D721Med (cell line): ENCODE data around the gene UNG.

ENCODE experiments used
- DNase-seq: peaks from one replicate; pipeline ENCODE4 v3.0.0; 2011; ENCODE audit warnings: low spot score; ENCODE audit not compliant: insufficient read length
- FAIRE-seq: peaks from 2 replicates; lab custom pipeline; 2011; peaks lifted over from hg19 to GRCh38; lab: Jason Lieb, UNC
- TF ChIP-seq, protein P1 (sequence below): IDR thresholded peaks from 2 replicates; pipeline ENCODE4 v1.5.1; 2012; ENCODE audit warnings: mild to moderate bottlenecking, control low read depth; ENCODE audit not compliant: insufficient read depth; ENCODE audit errors: missing control alignments

The UNG gene

DNA sequence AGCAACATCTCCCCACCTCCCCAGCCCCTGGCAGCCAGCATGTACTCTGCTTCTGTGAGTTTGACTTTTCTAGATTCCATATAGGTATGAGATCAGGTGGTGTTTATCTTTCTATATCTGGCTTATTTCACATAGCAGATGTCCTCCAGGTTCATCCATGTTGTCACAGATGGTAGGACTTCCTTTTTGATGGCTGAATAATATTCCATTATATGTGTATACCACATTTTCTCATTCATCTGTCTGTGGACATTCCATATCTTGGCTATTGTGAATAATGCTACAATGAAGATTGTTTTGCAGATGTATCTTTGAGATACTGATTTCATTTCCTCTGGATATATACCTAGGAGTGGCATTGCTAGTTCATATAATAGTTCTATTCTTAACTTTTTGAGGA lies 22.5 kb upstream of the UNG start:
- TF ChIP-seq, protein P1, sequence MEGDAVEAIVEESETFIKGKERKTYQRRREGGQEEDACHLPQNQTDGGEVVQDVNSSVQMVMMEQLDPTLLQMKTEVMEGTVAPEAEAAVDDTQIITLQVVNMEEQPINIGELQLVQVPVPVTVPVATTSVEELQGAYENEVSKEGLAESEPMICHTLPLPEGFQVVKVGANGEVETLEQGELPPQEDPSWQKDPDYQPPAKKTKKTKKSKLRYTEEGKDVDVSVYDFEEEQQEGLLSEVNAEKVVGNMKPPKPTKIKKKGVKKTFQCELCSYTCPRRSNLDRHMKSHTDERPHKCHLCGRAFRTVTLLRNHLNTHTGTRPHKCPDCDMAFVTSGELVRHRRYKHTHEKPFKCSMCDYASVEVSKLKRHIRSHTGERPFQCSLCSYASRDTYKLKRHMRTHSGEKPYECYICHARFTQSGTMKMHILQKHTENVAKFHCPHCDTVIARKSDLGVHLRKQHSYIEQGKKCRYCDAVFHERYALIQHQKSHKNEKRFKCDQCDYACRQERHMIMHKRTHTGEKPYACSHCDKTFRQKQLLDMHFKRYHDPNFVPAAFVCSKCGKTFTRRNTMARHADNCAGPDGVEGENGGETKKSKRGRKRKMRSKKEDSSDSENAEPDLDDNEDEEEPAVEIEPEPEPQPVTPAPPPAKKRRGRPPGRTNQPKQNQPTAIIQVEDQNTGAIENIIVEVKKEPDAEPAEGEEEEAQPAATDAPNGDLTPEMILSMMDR, result no peak
- DNase-seq (no peak), FAIRE-seq (no peak)

DNA sequence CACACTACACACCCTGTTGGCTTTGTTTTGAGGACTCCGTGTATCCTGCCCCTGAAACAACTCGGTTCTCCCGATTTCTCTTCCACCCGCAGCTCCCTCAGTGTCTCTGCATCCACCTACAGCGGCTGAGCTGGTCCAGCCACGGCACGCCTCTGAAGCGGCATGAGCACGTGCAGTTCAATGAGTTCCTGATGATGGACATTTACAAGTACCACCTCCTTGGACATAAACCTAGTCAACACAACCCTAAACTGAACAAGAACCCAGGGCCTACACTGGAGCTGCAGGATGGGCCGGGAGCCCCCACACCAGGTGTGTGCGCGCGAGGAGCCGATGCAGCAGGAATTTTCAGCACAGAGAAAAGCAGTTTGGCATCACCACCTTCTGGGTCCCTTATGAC lies 14.6 kb upstream of the UNG start:
- TF ChIP-seq, protein P1, result no peak
- DNase-seq (no peak), FAIRE-seq (no peak)

DNA sequence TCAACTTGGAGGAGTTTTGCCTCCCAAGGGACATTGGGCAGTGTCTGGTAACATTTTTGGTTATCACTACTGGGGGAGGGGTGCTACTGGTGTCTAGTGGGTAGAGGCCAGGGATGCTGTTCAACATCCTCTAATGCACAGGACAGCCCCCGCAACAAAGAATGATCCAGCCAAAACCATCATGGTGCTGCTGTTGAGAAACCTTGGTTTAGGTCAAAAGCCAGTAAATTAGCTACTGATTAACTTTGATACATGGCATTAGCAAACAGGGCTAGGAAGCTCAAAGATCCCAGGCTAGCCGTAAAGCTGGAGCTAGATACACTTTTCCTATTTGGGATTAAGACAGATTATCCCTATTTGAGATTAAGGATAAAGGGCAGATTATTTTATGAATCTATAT lies 13.0 kb upstream of the UNG start:
- TF ChIP-seq, protein P1, result no peak
- FAIRE-seq (no peak), DNase-seq (no peak)

DNA sequence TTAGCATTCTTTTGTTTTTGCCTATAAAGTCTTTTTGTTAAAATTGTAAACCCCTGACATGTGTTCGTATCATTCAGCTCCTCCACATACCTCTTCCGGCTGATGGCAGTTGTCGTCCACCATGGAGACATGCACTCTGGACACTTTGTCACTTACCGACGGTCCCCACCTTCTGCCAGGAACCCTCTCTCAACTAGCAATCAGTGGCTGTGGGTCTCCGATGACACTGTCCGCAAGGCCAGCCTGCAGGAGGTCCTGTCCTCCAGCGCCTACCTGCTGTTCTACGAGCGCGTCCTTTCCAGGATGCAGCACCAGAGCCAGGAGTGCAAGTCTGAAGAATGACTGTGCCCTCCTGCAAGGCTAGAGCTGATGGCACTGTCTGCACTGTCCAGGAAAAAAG lies 11.8 kb upstream of the UNG start:
- DNase-seq (no peak), FAIRE-seq (no peak)
- TF ChIP-seq, protein P1, result no peak

DNA sequence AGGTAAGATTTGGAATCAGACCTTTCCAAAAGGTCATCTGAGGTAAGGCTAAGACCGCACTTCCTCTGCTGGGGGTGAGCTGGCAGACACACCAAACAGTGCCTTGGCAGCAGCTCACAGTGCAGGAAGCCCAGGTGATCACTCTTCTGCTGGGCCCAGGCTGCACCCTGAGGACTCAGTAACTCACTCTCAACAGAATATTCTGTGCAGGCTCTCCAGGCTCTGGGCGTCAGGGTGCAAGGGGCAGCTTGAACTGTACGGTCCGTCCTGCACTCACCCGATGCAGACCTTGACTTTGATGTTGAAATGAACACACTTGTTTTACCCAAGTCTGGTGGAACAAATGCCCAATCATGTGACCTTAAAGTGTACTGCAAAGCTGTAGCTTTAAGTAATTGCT lies 10.1 kb upstream of the UNG start:
- DNase-seq, result no peak
- no peak for FAIRE-seq
- TF ChIP-seq, protein P1, result no peak

DNA sequence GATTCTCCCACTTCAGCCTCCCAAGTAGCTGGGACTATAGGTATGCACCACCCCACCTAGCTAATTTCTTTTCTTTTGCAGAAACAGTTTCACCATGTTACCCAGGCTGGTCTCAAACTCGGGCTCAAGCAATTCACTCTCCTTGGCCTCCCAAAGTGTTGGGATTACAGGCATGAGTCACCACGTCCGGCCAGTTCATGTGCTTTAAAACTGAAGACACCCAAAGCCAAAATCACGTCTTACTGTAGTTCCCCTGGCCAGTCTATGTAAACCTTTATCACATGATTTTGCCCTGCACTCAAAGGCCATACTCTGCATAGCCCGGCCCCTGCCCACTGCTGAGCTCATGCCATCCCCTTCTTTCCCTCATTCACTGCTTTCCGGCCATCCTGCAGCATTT lies 8.6 kb upstream of the UNG start:
- no peak for DNase-seq
- TF ChIP-seq, protein P1, result no peak
- no peak for FAIRE-seq

DNA sequence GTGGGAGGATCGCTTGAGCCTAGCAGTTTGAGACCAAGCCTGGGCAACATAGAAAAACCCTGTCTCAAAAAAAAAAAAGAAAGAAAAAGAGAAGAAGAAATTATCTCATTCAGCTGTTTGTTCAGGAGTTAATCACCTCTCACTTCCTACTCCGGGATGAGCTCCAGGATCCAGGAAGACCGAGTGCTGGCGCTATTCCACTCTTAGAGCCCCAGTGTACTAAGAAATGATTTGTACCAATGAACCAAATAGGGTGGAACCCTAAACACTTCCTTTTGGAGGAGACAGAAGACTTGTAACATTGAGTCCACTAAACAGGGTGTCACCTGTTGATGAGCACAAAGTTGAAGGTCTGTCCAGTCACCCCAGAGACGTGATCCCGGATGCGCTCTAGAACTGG lies 7.7 kb upstream of the UNG start:
- FAIRE-seq, result no peak
- DNase-seq, result no peak
- TF ChIP-seq, protein P1, result no peak
